22Rv1 (cell line): Measurements from ENCODE around the gene POLK.
"Not testable (repeated sequence)": the region's sequence is repeated elsewhere in the genome, so short reads cannot be mapped to it uniquely, and the experiment has no call there.

ENCODE experiments used
- H3K27ac ChIP-seq: fragments of 450-650 bp; 2 replicates; pipeline ENCODE4 v1.5.1; 2017
- ZFX ChIP-seq: fragments of 450-650 bp; IDR thresholded peaks from 2 replicates; pipeline ENCODE4 v1.6.1; 2017; ENCODE audit warnings: antibody characterized with exemption, borderline replicate concordance
- TF ChIP-seq, protein P1 (sequence below): fragments of 450-650 bp; IDR thresholded peaks from 2 replicates; pipeline ENCODE4 v1.5.1; 2017; ENCODE audit warnings: mild to moderate bottlenecking

Gene POLK

GRCh38 chr5:75600535-75600934 is 88.8 kb downstream of the POLK start:
- H3K27ac ChIP-seq = no peak overlapping the region
- TF ChIP-seq, protein P1, sequence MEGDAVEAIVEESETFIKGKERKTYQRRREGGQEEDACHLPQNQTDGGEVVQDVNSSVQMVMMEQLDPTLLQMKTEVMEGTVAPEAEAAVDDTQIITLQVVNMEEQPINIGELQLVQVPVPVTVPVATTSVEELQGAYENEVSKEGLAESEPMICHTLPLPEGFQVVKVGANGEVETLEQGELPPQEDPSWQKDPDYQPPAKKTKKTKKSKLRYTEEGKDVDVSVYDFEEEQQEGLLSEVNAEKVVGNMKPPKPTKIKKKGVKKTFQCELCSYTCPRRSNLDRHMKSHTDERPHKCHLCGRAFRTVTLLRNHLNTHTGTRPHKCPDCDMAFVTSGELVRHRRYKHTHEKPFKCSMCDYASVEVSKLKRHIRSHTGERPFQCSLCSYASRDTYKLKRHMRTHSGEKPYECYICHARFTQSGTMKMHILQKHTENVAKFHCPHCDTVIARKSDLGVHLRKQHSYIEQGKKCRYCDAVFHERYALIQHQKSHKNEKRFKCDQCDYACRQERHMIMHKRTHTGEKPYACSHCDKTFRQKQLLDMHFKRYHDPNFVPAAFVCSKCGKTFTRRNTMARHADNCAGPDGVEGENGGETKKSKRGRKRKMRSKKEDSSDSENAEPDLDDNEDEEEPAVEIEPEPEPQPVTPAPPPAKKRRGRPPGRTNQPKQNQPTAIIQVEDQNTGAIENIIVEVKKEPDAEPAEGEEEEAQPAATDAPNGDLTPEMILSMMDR = no peak
- TF ChIP-seq ZFX = no peak

DNA sequence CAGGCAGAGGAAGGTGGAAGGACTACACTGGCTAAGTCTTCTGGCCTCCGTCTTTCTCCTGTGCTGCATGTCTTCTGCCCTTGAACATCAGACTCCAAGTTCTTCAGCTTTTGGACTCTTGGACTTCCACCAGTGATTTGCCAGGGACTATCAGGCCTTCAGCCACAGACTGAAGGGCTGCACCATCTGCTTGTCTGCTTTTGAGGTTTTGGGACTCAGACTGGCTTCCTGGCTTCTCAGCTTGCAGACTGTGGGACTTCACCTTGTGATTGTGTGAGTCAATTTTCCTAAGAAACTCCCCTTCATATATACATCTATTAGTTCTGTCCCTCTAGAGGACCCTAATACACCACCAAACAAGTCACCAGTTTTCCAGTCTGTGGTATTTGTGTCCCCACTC is 89.9 kb downstream of the POLK start:
- no peak for TF ChIP-seq ZFX
- H3K27ac ChIP-seq = no peak overlapping the region

DNA sequence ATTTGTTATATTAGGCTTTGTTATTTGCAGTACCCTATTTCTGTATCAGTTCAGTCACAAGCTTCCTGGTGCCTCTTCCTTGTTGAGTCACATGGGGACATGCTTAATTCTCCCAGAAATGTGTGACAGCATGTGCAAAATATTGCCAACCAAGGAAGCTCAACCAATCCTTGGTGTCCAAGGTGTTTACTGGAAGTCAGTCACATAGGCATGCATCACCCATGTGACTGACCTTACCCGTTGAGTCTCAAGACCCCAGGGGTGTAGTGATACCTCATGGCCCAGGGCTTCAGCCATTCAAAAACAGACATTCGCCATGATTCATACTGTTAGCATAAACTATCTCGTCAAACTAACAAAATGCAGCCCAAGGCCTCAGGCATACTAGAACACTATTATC is 90.3 kb downstream of the POLK start:
- TF ChIP-seq ZFX = no peak
- TF ChIP-seq, protein P1 = no peak

GRCh38 chr5:75603371-75603770 is 91.7 kb downstream of the POLK start:
- TF ChIP-seq, protein P1 = no peak
- TF ChIP-seq ZFX = no peak
- H3K27ac ChIP-seq = no peak overlapping the region

More for the DNA sequence above, 90.3 kb downstream of the POLK start:
- H3K27ac ChIP-seq = no peak overlapping the region

DNA sequence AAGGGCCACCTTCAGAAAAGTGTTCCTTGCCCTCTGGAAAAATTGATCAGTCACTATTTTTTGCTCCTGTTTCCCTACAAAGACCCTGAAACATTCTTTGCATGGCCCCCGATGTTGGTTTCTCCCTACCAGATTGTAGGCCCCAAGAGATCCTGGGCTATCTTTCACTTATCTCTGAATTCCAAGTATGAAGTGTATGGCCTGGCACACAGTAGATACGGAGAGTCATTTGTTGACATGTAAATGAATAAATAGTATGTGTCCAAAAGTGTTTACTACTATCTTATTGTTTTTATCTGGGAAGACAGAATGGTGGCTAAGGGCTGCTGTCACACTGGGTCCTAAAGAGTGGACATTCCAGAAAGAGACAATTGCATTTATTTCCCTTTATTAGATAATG is 92.1 kb downstream of the POLK start:
- TF ChIP-seq, protein P1 = no peak
- no peak for TF ChIP-seq ZFX
- H3K27ac ChIP-seq = no peak overlapping the region

DNA sequence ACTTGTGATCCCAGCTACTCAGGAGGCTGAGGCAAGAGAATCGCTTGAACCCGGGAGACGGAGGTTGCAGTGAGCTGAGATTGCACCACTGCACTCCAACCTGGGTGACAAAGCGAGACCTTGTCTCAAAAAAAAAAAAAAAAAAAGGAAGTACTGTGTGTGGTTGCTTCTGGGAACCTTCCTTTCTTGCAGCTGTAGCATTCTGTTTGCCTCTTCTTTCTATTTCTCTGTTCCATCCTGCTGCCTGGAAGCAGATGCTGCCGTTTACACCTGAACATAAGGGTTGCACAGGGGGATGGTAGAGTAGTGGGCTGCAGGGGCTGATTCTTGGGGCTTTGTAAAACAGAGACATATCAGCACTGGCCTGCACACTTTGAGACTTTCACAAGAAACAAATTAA is 95.7 kb downstream of the POLK start:
- H3K27ac ChIP-seq = not testable (repeated sequence)

- TF ChIP-seq, protein P1 = no peak
- TF ChIP-seq ZFX = no peak
- H3K27ac ChIP-seq = no peak overlapping the region
These were observed 97.2 kb downstream of the POLK start for GRCh38 chr5:75608870-75609269.

DNA sequence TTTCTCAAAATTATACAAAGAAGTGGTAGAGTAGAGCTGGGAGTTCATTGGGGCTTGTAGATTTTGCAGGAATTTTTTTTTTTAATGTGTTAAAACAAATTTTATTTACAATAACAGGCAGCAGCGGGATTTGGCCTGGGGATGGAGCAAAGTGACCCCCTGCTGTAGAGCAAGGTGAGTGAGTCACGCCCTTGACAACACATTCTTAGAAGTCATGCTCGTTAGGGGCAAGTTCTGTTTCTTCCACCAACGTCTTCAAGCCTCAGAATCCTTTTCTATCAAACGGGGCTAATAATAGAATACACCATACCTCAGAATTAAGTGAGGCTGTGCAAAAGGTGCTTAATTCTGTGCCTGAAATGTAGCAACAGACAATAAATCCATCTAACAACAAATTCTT is 98.5 kb downstream of the POLK start:
- TF ChIP-seq, protein P1 = no peak
- no peak for TF ChIP-seq ZFX
- peak overlapping the region; percentile 68 for H3K27ac ChIP-seq

DNA sequence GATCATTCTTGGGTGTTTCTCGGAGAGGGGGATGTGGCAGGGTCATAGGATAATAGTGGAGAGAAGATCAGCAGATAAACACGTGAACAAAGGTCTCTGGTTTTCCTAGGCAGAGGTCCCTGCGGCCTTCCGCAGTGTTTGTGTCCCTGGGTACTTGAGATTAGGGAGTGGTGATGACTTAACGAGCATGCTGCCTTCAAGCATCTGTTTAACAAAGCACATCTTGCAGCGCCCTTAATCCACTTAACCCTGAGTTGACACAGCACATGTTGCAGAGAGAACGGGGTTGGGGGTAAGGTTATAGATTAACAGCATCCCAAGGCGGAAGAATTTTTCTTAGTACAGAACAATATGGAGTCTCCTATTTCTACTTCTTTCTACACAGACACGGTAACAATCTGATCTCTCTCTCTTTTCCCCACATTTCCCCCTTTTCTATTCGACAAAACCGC is 99.2 kb downstream of the POLK start:
- peak overlapping the region; percentile 68 for H3K27ac ChIP-seq
